Small intestine (tissue), 7 donors: ENCODE results near the gene COLEC11. TPM values are rescaled to one million over a fixed set of nuclear protein-coding genes. Genes with fewer than 3 reads are reported as not detected.

ENCODE experiments used
- DNase-seq, 2 donors: peaks; one replicate each; pipeline versions ENCODE4 v3.0.0 to v3.0.0-alpha.2; 2013
- FAIRE-seq: peaks from 2 replicates; lab custom pipeline; 2012; peaks lifted over from hg19 to GRCh38; lab: Jason Lieb, UNC
- H3K27ac ChIP-seq, 3 donors: one replicate each; pipeline ENCODE4 v1.5.1; 2013; ENCODE audit warnings: low read length in 2 of 3, mild to moderate bottlenecking in 2 of 3, control low read depth in 1 of 3, inconsistent platforms in 1 of 3, low read depth in 1 of 3, moderate library complexity in 1 of 3
- H3K27me3 ChIP-seq, 3 donors: one replicate each; pipeline ENCODE4 v1.6.1; 2013; ENCODE audit warnings: low read length in 3 of 3, inconsistent platforms in 1 of 3; ENCODE audit not compliant: control insufficient read depth in 3 of 3, insufficient read depth in 3 of 3
- H3K36me3 ChIP-seq, 3 donors: one replicate each; pipeline ENCODE4 v1.6.1; 2013; ENCODE audit warnings: low read length in 3 of 3, inconsistent platforms in 1 of 3, low read depth in 1 of 3, mild to moderate bottlenecking in 1 of 3, moderate library complexity in 1 of 3; ENCODE audit not compliant: control insufficient read depth in 3 of 3, insufficient read depth in 2 of 3
- H3K4me1 ChIP-seq, 3 donors: one replicate each; pipeline ENCODE4 v1.6.1; 2013; ENCODE audit warnings: low read length in 2 of 3, inconsistent platforms in 1 of 3, low read depth in 1 of 3, mild to moderate bottlenecking in 1 of 3, moderate library complexity in 1 of 3; ENCODE audit not compliant: control insufficient read depth in 3 of 3, insufficient read depth in 2 of 3
- H3K4me3 ChIP-seq, 3 donors: one replicate each; pipeline ENCODE4 v1.5.1; 2013; ENCODE audit warnings: low read length in 3 of 3, control low read depth in 1 of 3, inconsistent platforms in 1 of 3, low read depth in 1 of 3, mild to moderate bottlenecking in 1 of 3, moderate library complexity in 1 of 3
- H3K9me3 ChIP-seq, 2 donors: one replicate each; pipeline ENCODE4 v1.6.1; 2013; ENCODE audit warnings: low read depth in 1 of 2, low read length in 1 of 2; ENCODE audit not compliant: control insufficient read depth in 2 of 2, insufficient read depth in 1 of 2
- WGBS, 3 donors: extraction: QIAGEN DNeasy Blood & Tissue Kit; methylation state at CpG; one replicate each; pipeline ENCODE4 v1.1.7; 2013; 5-methylcytosine and 5-hydroxymethylcytosine counted together
- polyA plus RNA-seq, 4 donors: library from polyadenylated mRNA; stranded (reverse) in 3 of 4; unstranded in 1 of 4; fragments of 200-250 nt in 3 of 4; fragments of 120-200 nt in 1 of 4; gene quantifications; one replicate each; pipeline versions ENCODE4 v1.2.1 to v1.2.3, GENCODE V29; 2013
- donor health status: healthy with polysubstance abuse.
- donor health status: control.
- donor health status: control.
- donor health status: Bipolar disorder and iron deficiency.
- donor health status: healthy.

The COLEC11 gene
- polyA plus RNA-seq, 4 donors = 1.0 to 4.1 (median 2.2) TPM; not detected in 1

GRCh38 chr2:3667151-3667631, 72.3 kb downstream of the COLEC11 start:
- DNase-seq = no peak

DNA sequence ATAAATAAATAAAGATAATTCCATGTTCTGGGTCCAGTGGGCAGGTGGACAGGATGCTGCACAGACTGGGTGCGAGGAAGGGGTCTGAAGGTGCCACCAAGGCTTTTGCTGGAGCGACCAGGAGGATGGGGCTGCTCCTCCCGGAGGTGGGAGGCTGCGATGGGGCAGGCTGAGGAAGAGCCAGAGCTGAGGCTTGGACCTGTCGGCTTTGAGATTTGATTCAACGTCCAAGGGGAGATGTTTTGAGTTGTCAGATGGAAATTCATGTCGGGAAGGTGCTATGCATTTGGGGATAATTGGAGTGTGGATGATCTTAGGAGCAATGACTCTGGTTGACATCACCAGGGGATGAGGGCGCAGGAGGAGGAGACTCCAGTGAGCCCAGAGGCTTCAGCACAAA, 74.7 kb downstream of the COLEC11 start:
- FAIRE-seq (no peak), DNase-seq (no peak)
- H3K4me1 ChIP-seq = no peaks in the 10 kb centered on the region
- no peaks in the 10 kb centered on the region for H3K9me3 ChIP-seq
- H3K27me3 ChIP-seq = peaks cover 0 to 2% (median 0%) of the 10 kb centered on the region in 3 donors
- 77 to 88% (median 79%) methylated on average over 8 of the region's 8 CpGs for WGBS, 3 donors
- no peak overlapping the region for H3K4me3 ChIP-seq
- H3K27ac ChIP-seq = no peak overlapping the region
- H3K36me3 ChIP-seq = no peaks in the 10 kb centered on the region

More at GRCh38 chr2:3667151-3667631, 72.3 kb downstream of the COLEC11 start:
- FAIRE-seq = no peak
- Histone ChIP-seq H3K27ac (no peak overlapping the region), H3K4me1 (no peaks in the 10 kb centered on the region), H3K27me3 (peaks cover 0 to 2% (median 0%) of the 10 kb centered on the region in 3 donors), H3K9me3 (no peaks in the 10 kb centered on the region), H3K4me3 (no peak overlapping the region), H3K36me3 (no peaks in the 10 kb centered on the region)
- 66 to 77% (median 74%) methylated on average over 23 of the region's 23 CpGs for WGBS, 3 donors

DNA sequence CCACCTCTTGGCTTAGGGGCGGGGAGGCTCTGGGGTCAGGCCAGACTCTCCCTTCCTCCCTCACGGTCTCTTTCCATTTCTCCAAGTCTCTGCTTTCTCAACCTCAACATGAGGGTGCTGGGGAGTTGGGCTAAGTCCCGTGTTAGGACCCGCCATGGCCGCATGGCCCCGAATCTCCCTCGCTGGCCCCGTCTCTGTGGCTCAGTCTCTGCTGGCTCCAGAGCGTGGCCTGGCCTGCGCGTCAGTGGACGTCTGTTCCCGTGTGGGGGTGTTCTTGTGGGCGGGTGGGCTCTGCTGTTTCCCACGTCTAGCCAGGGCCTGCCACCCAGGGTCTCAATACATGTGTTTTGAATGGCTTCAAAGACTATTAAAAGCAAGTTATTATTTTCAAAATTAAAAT, 75.5 kb downstream of the COLEC11 start:
- H3K9me3 ChIP-seq = no peaks in the 10 kb centered on the region
- DNase-seq = no peak
- no peak overlapping the region for H3K27ac ChIP-seq
- H3K4me1 ChIP-seq = no peaks in the 10 kb centered on the region
- FAIRE-seq = no peak
- H3K36me3 ChIP-seq = no peaks in the 10 kb centered on the region
- WGBS, 3 donors = 87 to 88% (median 88%) methylated on average over 15 of the region's 15 CpGs
- H3K4me3 ChIP-seq = no peak overlapping the region
- peaks cover 0 to 2% (median 0%) of the 10 kb centered on the region in 3 donors for H3K27me3 ChIP-seq

DNA sequence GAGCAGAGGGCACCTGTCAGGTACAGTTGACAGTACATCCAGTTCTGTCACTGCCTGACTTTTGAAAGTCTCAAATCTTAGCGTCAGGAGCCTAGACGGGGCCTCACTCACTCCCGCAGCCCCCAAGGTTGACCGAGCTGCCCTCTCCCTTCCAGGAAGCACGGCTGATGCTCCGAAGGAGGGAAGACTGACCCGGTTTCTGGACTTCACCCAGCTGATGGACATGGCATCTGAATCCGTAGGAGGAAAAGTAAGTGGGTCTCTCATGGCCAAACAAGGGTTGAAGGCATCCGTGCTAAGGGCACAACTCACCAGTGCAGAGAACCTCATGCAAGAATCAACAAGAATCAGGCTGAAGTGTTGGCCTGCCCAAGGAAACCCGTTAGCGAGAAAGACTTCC, 76.0 kb downstream of the COLEC11 start:
- FAIRE-seq = no peak
- H3K4me1 ChIP-seq = no peaks in the 10 kb centered on the region

GRCh38 chr2:3672861-3673678, 78.2 kb downstream of the COLEC11 start:
- DNase-seq (no peak), FAIRE-seq (no peak)
- Histone ChIP-seq H3K27me3 (no peaks in the 10 kb centered on the region), H3K27ac (no peak overlapping the region), H3K4me3 (no peak overlapping the region), H3K4me1 (no peaks in the 10 kb centered on the region), H3K36me3 (no peaks in the 10 kb centered on the region), H3K9me3 (no peaks in the 10 kb centered on the region)
- 75 to 81% (median 77%) methylated on average over 7 to 9 of the region's 9 CpGs for WGBS, 3 donors

More for the DNA sequence above, 76.0 kb downstream of the COLEC11 start:
- Histone ChIP-seq H3K9me3 (no peaks in the 10 kb centered on the region), H3K27me3 (peaks cover 0 to 2% (median 0%) of the 10 kb centered on the region in 3 donors), H3K4me3 (no peak overlapping the region), H3K36me3 (no peaks in the 10 kb centered on the region), H3K27ac (no peak overlapping the region)
- DNase-seq = no peak
- 79 to 87% (median 84%) methylated on average over 11 of the region's 11 CpGs for WGBS, 3 donors

DNA sequence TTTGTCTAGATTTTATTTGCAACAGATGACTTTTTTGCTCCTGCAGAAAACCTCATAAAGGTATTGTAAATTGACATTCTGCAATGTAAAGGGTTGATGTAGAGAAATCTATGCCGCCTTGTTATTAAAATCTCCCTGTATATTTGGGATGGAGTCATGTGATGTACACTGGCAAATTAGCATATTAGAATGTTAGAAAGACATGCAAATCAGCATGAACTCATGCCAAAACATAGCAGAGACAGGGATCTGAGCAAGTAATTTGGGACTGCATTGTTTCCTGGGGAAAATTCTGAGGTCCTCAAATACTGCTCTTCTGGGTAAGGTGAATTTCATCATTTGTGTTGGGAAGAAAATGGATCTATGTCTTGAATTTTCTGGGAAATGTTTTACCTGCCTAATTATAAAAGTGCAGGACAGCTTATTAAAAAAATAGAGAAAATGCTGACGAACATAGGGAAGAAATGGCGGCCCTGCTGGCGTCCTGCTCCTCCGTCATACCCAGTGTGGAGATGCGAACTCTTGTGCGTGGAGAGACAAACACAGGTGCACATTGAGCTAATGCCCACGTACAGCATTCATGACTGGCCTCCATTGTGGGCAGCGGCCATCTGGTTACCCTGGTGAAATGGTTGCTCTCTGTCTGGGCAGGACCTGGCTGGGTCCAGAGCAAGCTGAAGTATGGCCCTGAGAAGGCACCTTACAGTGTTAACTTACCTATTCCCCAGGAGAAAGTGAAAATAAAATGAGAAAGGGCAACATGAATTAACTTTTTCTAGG, 79.3 kb downstream of the COLEC11 start:
- DNase-seq (no peak), FAIRE-seq (no peak)
- Histone ChIP-seq H3K36me3 (no peaks in the 10 kb centered on the region), H3K9me3 (no peaks in the 10 kb centered on the region), H3K27ac (no peak overlapping the region), H3K27me3 (no peaks in the 10 kb centered on the region), H3K4me3 (no peak overlapping the region), H3K4me1 (no peaks in the 10 kb centered on the region)
- WGBS, 3 donors = 81 to 91% (median 88%) methylated on average over 9 of the region's 9 CpGs

GRCh38 chr2:3675687-3676086, 80.8 kb downstream of the COLEC11 start:
- no peak for FAIRE-seq
- WGBS, 3 donors = 78 to 88% (median 87%) methylated on average over 4 of the region's 4 CpGs

GRCh38 chr2:3677436-3677835, 82.5 kb downstream of the COLEC11 start:
- no peaks in the 10 kb centered on the region for H3K9me3 ChIP-seq
- 80 to 84% (median 82%) methylated on average over 9 of the region's 9 CpGs for WGBS, 3 donors
- no peak for DNase-seq
- no peaks in the 10 kb centered on the region for H3K4me1 ChIP-seq
- no peaks in the 10 kb centered on the region for H3K27me3 ChIP-seq
- H3K27ac ChIP-seq = no peak overlapping the region
- H3K36me3 ChIP-seq = no peaks in the 10 kb centered on the region
- H3K4me3 ChIP-seq = no peak overlapping the region
- FAIRE-seq = no peak

More at GRCh38 chr2:3675687-3676086, 80.8 kb downstream of the COLEC11 start:
- Histone ChIP-seq H3K4me1 (no peaks in the 10 kb centered on the region), H3K27ac (no peak overlapping the region), H3K27me3 (no peaks in the 10 kb centered on the region), H3K9me3 (no peaks in the 10 kb centered on the region), H3K4me3 (no peak overlapping the region), H3K36me3 (no peaks in the 10 kb centered on the region)
- no peak for DNase-seq
